ENCODE results near the gene ZNF439.
"Not testable (repeated sequence)": the region's sequence is repeated elsewhere in the genome, so short reads cannot be mapped to it uniquely, and the experiment has no call there.

Gene ZNF439

GRCh38 chr19:11881151-11881800 is 32.8 kb downstream of the ZNF439 start:
- H3K36me3 ChIP-seq (ENCODE audit: insufficient read depth, low read length): no peaks in the 10 kb centered on the region
- no peaks in the 10 kb centered on the region for H3K9me3 ChIP-seq (ENCODE audit: low read length)
- H2AFZ ChIP-seq (ENCODE audit: low read depth, low read length): no peak overlapping the region
- no peak overlapping the region for H3K4me3 ChIP-seq (ENCODE audit: low read length)
- no peaks in the 10 kb centered on the region for H3K27me3 ChIP-seq (ENCODE audit: insufficient read depth, low read length)
- H3K4me1 ChIP-seq (ENCODE audit: insufficient read depth, low read length): no peaks in the 10 kb centered on the region

DNA sequence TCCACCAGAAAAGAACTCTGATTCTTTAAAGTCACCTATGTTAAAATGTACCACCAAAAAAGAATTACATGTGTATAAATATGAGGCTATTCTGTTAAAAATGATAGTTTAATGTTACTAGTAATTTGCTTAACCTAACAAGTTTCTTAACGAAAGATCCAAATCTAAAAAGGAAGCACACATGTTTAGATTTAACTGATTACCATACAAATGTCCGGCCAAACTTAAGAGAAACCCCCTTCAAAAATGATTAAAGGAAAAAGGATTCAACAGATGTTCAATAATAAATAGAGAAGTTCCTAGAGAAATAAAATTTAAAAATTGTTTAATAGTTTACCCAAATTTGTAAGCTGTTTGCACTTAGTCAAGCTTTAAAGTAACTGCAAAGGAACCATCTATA is 34.1 kb downstream of the ZNF439 start:
- Histone ChIP-seq H2AFZ (ENCODE audit: low read depth, low read length) (no peak overlapping the region), H3K36me3 (ENCODE audit: insufficient read depth, low read length) (no peaks in the 10 kb centered on the region), H3K4me1 (ENCODE audit: insufficient read depth, low read length) (peaks cover 4% of the 10 kb centered on the region), H3K9me3 (ENCODE audit: low read length) (no peaks in the 10 kb centered on the region), H3K4me3 (ENCODE audit: low read length) (no peak overlapping the region), H3K27me3 (ENCODE audit: insufficient read depth, low read length) (no peaks in the 10 kb centered on the region)

DNA sequence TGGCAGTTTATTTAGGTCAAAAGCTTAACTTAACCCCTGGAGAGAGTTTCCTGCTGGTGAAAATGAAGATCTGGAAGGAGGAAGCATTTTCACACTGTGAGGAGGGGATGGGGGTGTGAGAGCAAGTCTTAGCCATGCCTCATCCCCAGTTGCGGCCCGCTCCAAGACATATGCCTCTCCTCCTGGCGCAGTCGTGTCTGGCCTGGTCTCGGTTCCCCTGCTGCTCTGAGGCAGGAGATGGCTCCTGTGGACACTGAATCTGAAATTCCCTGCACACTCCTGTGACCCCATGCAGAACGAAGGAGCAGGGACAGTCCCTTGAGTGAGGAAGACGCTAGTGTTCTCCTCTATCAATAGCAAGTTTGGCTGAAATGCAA is 38.7 kb downstream of the ZNF439 start:
- peaks cover 12% of the 10 kb centered on the region for H3K9me3 ChIP-seq (ENCODE audit: low read length)
- peaks cover 7% of the 10 kb centered on the region for H3K36me3 ChIP-seq (ENCODE audit: insufficient read depth, low read length)
- peak overlapping the region; percentile 86 for H3K4me3 ChIP-seq (ENCODE audit: low read length)
- no peaks in the 10 kb centered on the region for H3K27me3 ChIP-seq (ENCODE audit: insufficient read depth, low read length)
- H3K4me1 ChIP-seq (ENCODE audit: insufficient read depth, low read length): peaks cover 21% of the 10 kb centered on the region
- peak overlapping the region; percentile 44 for H2AFZ ChIP-seq (ENCODE audit: low read depth, low read length)

DNA sequence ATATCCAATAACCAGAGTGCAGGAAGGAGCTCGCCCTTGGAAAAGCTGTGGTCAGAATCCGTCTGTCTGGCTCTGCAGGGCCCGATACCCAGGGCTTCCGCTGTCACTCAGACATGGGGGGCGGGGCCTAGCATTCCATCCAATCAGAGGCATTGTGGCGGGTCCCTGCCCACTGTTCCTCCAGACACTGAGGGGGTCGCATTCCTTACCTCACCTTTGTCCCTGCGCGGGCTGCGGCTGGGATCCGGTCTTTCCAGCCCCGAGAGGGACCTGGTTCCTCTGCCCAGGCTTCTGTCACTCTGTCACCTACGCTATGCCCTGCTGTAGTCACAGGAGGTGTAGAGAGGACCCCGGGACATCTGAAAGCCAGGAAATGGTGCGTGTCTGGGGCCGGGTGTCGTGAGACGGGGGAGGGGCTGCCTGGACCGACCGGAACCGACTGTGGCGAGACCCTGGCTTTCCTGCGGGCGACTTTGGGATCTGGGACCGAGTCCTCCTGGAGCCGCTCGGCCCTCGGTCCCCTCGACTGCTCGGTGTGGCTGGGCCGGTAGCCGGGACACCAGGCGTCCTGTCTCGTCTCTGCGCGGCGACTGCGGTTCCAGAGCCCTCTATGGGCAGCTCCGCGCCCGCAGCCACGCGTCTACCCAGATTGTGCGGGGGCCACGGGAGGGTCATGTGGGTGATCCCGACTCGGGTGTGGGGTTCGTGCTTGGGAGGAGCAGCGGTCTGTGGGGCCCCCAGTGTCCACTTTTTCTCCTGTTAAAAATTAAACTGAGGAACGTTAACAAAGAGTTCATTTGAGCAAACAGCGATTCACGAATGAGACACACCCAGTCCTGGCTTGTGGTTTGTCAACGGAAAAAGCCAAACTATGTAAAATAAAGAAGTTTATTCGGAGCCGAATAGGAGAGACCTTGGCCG is 39.3 kb downstream of the ZNF439 start, which contains the start of gene ZNF69:
Gene ZNF69 (plus strand): TSS at position 172 of the 921 bp plus-strand sequence. CDS start 142 bp downstream, at position 314.
- H2AFZ ChIP-seq (ENCODE audit: low read depth, low read length): peak within 1 kb of the TSS; percentile 44
- no peaks in the 10 kb centered on the region for H3K27me3 ChIP-seq (ENCODE audit: insufficient read depth, low read length)
- peaks cover 21% of the 10 kb centered on the region for H3K4me1 ChIP-seq (ENCODE audit: insufficient read depth, low read length)
- peaks cover 16% of the 10 kb centered on the region for H3K9me3 ChIP-seq (ENCODE audit: low read length)
- peaks cover 12% of the 10 kb centered on the region for H3K36me3 ChIP-seq (ENCODE audit: insufficient read depth, low read length)
- H3K4me3 ChIP-seq (ENCODE audit: low read length): peak within 1 kb of the TSS; percentile 86

- peak overlapping the region; percentile 86 for H3K4me3 ChIP-seq (ENCODE audit: low read length)
- H2AFZ ChIP-seq (ENCODE audit: low read depth, low read length); H3K27me3 ChIP-seq (ENCODE audit: insufficient read depth, low read length): not testable (repeated sequence)
- peaks cover 21% of the 10 kb centered on the region for H3K4me1 ChIP-seq (ENCODE audit: insufficient read depth, low read length)
- peaks cover 36% of the 10 kb centered on the region for H3K9me3 ChIP-seq (ENCODE audit: low read length)
- H3K36me3 ChIP-seq (ENCODE audit: insufficient read depth, low read length): peaks cover 31% of the 10 kb centered on the region
Measured at GRCh38 chr19:11889901-11890300, 41.4 kb downstream of the ZNF439 start.

GRCh38 chr19:11890634-11891033 is 42.1 kb downstream of the ZNF439 start:
- Histone ChIP-seq H3K36me3 (ENCODE audit: insufficient read depth, low read length) (peaks cover 37% of the 10 kb centered on the region), H3K4me3 (ENCODE audit: low read length) (peak overlapping the region; percentile 86), H3K9me3 (ENCODE audit: low read length) (peaks cover 42% of the 10 kb centered on the region), H3K27me3 (ENCODE audit: insufficient read depth, low read length) (no peaks in the 10 kb centered on the region), H2AFZ (ENCODE audit: low read depth, low read length) (no peak overlapping the region), H3K4me1 (ENCODE audit: insufficient read depth, low read length) (peaks cover 21% of the 10 kb centered on the region)

- H3K27me3 ChIP-seq (ENCODE audit: insufficient read depth, low read length): no peaks in the 10 kb centered on the region
- H2AFZ ChIP-seq (ENCODE audit: low read depth, low read length): no peak overlapping the region
- peaks cover 56% of the 10 kb centered on the region for H3K9me3 ChIP-seq (ENCODE audit: low read length)
- H3K4me1 ChIP-seq (ENCODE audit: insufficient read depth, low read length): peaks cover 11% of the 10 kb centered on the region
- peaks cover 54% of the 10 kb centered on the region for H3K36me3 ChIP-seq (ENCODE audit: insufficient read depth, low read length)
- no peak overlapping the region for H3K4me3 ChIP-seq (ENCODE audit: low read length)
Measured at GRCh38 chr19:11894851-11895250, 46.3 kb downstream of the ZNF439 start.

DNA sequence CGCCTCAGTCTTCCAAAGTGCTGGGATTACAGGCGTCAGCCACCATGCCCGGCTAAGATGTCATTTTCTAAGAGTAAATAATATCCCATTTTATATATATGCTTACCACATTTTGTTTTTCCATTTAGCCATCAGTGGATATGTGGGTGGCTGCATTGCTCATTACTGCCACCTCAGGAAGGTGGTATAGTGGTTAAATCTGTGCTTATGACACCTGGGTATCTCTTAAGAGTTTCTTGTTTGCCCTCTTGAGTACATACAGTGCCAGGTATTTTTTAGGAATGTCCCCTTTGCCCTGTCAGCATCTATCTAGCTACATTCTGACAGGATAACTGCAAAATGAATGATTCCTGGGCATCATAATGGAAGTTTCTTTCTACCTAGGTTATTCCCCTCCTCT is 53.7 kb downstream of the ZNF439 start:
- peaks cover 65% of the 10 kb centered on the region for H3K9me3 ChIP-seq (ENCODE audit: low read length)
- H2AFZ ChIP-seq (ENCODE audit: low read depth, low read length): no peak overlapping the region
- peaks cover 66% of the 10 kb centered on the region for H3K36me3 ChIP-seq (ENCODE audit: insufficient read depth, low read length)
- no peak overlapping the region for H3K4me3 ChIP-seq (ENCODE audit: low read length)
- no peaks in the 10 kb centered on the region for H3K27me3 ChIP-seq (ENCODE audit: insufficient read depth, low read length)
- H3K4me1 ChIP-seq (ENCODE audit: insufficient read depth, low read length): no peaks in the 10 kb centered on the region

- Histone ChIP-seq H2AFZ (ENCODE audit: low read depth, low read length) (no peak overlapping the region), H3K9me3 (ENCODE audit: low read length) (peaks cover 51% of the 10 kb centered on the region), H3K36me3 (ENCODE audit: insufficient read depth, low read length) (peaks cover 52% of the 10 kb centered on the region), H3K4me1 (ENCODE audit: insufficient read depth, low read length) (no peaks in the 10 kb centered on the region), H3K4me3 (ENCODE audit: low read length) (no peak overlapping the region), H3K27me3 (ENCODE audit: insufficient read depth, low read length) (no peaks in the 10 kb centered on the region)
Measured at GRCh38 chr19:11905928-11906327, 57.4 kb downstream of the ZNF439 start.

DNA sequence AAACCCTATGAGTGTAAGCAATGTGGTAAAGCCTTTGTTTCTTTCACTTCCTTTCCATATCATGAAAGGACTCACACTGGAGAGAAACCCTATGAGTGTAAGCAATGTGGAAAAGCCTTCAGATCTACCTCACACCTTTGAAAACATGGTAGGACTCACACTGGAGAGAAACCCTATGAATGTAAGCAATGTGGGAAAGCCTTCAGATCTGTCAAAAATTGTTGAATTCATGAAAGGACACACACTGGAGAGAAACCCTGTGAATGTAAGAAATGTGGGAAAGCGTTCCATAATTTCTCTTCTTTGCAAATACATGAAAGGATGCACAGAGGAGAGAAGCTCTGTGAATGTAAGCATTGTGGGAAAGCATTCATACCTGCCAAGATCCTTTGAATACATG is 63.4 kb downstream of the ZNF439 start:
- H3K4me3 ChIP-seq (ENCODE audit: low read length); H3K27me3 ChIP-seq (ENCODE audit: insufficient read depth, low read length); H2AFZ ChIP-seq (ENCODE audit: low read depth, low read length); H3K4me1 ChIP-seq (ENCODE audit: insufficient read depth, low read length): not testable (repeated sequence)
- peaks cover 40% of the 10 kb centered on the region for H3K36me3 ChIP-seq (ENCODE audit: insufficient read depth, low read length)
- H3K9me3 ChIP-seq (ENCODE audit: low read length): peaks cover 35% of the 10 kb centered on the region

DNA sequence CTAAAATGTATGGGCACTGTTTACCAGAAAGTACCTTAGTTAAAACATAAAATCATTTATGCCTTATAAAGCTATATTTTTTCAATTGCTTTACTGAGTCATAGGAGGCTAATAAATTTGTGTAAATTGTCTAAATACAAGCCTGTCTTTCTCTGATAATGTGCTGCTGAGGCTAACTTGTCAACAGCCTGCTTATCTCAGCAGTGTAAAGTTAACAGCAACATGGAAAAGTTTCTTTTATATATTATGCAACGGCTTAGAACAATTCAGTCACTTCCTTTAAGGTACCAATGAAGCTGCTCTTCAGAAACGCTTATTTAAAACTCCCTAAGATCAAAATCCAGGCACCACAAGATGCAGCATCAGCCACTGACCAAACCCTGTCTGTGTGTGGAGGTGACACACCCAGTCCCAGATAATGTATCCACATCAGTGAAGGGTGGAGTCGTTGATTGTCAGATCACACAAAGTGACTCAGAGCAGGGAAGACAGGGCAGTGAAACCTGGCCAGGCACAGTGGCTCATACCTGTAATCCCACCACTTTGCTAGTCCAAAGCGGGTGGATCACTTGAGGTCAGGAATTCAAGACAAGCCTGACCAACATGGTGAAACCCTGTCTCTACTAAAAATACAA is 66.0 kb downstream of the ZNF439 start:
- not testable (repeated sequence) for H3K4me3 ChIP-seq (ENCODE audit: low read length); H3K27me3 ChIP-seq (ENCODE audit: insufficient read depth, low read length); H3K4me1 ChIP-seq (ENCODE audit: insufficient read depth, low read length); H2AFZ ChIP-seq (ENCODE audit: low read depth, low read length)
- Histone ChIP-seq H3K9me3 (ENCODE audit: low read length) (peaks cover 34% of the 10 kb centered on the region), H3K36me3 (ENCODE audit: insufficient read depth, low read length) (peaks cover 40% of the 10 kb centered on the region)
